SKM-1 treated with dmso at 0.1 percent for 144 hours (cell line): ENCODE measurements around the gene DAAM2.

Source experiments
- DNase-seq: peaks from one replicate; lab custom pipeline; 2025; ENCODE audit not compliant: unreplicated experiment; lab: John Stamatoyannopoulos, UW

Gene DAAM2

DNA sequence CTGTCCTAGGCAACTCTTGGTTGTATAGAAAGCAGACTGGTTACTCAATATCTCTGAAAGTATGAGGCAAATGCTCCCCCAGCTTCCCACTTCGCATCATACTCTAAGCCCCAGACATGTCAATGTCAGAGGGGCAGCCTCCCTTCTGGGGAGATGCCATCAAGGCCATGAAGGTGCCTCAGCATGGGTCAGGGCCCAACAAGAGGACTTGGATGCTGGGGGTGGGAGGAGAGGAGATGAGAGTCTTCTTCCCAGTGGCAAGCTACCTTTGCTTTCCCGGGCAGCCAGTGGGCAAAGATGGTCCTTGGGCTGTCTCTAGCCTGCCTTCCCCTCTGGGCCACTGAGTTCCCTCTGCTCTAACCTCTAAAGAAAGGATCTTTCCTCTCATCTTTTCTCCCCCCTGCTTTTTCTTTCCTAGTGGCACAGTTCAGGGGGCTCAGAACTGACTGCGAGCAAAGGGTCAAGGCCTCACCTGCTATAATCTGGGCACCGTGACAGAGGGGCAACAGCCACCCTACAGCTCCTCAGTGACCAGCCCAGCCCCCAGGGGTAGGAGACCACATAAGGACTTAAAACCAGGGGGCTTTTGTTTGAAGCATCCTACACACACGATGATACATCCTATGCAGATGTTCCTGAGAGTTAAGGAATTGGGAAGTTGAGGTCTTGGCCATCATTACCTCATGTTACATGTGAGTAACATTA lies 115.8 kb downstream of the DAAM2 start:
- no peak for DNase-seq

DNA sequence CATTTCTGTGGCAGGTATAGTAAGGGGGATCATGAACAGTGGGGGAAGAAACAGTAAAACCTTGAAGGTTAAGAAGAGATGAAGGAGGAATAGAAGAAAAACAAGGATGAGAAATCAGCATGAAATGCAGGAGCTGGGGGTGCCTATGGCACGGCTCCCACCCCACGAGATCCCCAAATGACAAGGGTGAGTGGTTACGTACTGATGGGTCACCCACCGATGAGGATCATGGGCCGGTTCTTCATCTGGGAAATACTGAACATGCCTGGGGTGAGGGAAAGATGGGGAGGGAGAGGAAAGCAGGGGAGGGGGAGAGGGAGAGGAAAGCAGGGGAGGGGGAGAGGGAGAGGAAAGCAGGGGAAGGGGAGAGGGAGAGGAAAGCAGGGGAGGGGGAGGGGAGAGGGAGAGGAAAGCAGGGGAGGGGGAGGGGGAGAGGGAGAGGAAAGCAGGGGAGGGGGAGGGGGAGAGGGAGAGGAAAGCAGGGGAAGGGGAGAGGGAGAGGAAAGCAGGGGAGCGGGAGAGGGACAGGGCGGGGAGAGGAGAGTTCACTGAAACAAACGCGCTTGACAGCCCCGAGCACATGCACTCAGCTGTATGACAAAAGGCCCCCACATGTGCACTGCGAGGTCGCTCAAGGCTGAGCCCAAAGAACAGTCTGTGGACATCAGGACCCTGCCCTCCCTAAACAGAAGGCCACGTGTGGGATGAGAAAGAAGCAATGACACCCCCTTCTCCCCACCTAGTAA lies 116.8 kb downstream of the DAAM2 start:
- no peak for DNase-seq

- DNase-seq, result no peak
Measured at GRCh38 chr6:39909701-39910100, 117.5 kb downstream of the DAAM2 start.

DNA sequence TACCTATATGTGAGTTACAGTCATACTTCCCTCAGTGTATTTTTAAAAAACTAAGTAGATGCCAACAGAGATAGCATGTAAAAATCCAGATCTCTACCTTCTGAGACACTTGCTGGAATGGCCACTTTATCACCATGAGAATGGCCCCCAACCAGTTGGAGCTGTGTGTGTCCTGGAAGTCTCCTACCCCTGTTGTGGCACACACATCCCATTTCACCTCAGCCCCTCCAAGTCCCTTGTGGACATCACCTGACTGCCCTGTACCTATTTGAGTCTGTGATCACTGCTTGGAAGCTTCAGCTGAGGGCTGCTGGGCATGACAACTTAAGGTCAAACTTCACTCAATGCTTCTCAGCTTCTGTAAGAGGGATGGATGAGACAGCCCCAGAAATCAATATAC lies 118.0 kb downstream of the DAAM2 start:
- no peak for DNase-seq

GRCh38 chr6:39910744-39911143 lies 118.6 kb downstream of the DAAM2 start:
- DNase-seq, result no peak

DNA sequence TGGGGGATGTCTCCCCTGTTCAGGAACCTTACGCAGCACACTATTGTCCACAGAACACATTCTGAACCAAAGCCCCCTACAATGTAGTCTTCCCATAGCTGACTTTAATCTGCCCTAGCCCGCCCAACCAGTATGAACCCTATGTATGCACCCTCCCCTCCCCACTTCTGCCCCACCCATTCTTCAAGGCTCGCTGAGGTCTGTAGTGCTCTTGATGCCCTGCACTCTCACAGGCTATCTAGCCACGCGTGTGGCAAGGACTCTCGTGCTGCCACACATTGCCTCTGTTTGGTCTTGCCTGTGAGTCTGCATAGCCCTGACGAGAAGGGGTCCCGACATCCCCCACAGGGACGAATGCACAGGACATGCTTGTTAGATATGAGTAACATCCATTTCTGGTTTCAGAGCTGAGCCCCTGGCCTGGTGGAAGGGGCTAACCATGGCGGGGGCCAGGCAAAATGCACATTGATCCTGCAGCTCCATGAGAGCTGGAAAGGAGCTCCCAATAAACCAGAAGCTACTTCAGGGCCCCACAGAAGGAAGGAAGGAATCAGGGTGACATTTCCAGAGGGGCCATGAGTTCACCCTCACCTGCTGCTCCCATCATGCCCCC lies 119.4 kb downstream of the DAAM2 start:
- DNase-seq, result no peak

DNA sequence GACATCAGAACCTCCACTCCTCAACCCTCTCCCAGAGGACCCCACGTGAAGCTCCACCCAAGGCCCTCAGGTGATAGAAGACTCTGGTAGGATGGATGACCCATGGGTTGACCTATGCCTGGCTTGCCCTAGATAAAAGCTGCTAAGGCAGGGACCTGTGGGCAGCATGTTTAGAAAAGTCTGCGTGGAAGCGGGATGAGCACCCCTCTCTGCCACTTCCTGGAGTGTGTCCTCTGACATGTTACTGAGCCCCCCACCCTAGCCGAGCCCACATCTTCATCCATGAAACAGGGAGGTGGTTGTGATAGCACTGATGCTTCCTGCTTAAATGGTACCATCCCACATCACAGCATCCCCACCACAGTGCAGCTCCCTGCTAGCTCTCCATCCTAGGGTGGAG lies 120.3 kb downstream of the DAAM2 start:
- no peak for DNase-seq

GRCh38 chr6:39913391-39913916 lies 121.3 kb downstream of the DAAM2 start:
- DNase-seq, result no peak

DNA sequence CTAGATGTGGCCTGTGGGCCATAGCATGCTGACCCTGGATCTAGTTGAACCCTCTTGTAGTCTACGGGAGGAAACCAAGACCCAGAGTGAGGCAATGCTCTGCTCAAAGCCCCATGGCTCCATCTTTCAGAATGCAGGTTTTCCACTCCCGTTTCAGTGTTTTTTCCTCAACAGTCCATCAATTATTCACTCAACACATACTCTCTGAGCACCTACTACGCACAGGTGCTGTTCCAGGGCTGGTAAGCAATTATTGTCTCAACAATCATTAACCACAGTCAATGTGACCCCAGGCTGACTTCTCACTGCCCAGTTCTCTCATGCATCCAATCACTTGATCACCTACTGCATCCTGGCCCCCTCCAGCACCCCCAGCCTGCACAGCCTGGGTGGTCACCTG lies 122.1 kb downstream of the DAAM2 start:
- DNase-seq, result no peak

GRCh38 chr6:39915866-39916265 lies 123.7 kb downstream of the DAAM2 start:
- no peak for DNase-seq

- no peak for DNase-seq
Measured at GRCh38 chr6:39917329-39917728, 125.2 kb downstream of the DAAM2 start.

GRCh38 chr6:39917981-39918380 lies 125.8 kb downstream of the DAAM2 start:
- no peak for DNase-seq

GRCh38 chr6:39918831-39919230 lies 126.7 kb downstream of the DAAM2 start:
- no peak for DNase-seq

DNA sequence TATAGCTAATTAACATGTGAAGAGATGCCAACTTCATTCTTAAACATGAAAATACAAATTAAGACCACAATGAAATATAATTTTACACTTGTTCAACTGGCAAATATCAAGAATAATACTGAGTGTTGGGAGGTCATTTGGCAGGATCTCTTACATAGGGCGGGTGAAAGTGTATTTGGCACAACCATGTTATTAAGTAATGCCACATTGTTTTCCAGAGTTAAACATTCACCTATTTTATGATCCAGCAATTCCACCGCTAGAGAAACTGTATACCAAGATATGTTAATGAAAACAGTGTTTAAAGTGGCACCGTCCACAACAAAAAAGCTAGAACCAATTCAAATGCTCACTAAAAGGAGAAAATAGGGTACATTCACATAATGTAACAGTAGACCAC lies 128.0 kb downstream of the DAAM2 start:
- no peak for DNase-seq

GRCh38 chr6:39922821-39923220 lies 130.6 kb downstream of the DAAM2 start:
- no peak for DNase-seq

- DNase-seq, result no peak
Measured at GRCh38 chr6:39923394-39923793, 131.2 kb downstream of the DAAM2 start.

DNA sequence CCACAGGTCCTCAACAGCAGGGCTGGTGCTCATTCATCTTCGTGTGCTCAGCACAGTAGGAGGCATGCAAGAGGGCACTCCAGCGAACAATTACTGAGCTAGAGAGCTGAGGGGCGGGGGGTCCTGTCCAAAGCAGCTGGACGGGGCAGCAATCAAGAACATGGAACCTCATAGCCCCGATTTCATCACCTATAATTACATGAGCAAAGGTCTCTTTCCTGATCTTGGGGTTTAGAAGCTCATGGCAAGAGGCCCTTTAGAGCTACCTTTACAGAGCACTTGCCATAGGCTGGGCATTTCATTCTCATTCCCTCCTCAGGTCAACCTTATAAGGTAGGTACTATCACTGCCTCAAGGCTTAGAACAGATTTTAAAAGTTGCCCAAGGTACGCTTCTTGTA lies 131.7 kb downstream of the DAAM2 start:
- no peak for DNase-seq

DNA sequence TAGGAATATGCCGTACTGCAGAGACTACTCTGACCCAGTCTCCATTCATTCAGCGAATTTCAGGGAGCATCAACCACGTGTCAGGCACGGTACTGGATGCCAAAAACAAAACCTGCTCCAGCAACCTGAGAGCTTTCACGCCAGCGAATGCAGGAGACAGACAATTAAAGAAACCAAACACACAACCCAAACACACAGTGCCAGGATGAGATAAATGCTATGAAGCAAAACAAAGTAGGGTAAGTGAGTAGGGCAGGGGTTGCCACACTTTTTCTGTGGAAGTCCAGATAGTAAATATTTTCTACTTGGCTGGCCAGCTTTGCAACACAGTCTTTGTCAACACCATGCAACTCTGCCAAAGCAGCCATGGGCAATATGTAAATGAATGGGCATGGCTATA lies 132.1 kb downstream of the DAAM2 start:
- no peak for DNase-seq

- no peak for DNase-seq
Measured at GRCh38 chr6:39925191-39925930, 133.2 kb downstream of the DAAM2 start.

- no peak for DNase-seq
Measured at GRCh38 chr6:39925931-39926290, 133.7 kb downstream of the DAAM2 start.

GRCh38 chr6:39926668-39927067 lies 134.5 kb downstream of the DAAM2 start:
- DNase-seq, result no peak
